Measurements from ENCODE around the gene DCAKD.

GRCh38 chr17:45005700-45006099 lies 45.7 kb downstream of the DCAKD start:
- TF ChIP-seq FOXP4 (CRISPR knock-in tag; IDR thresholded peaks at IDR 0.05) (no peak), NR1H2 (CRISPR knock-in tag; IDR thresholded peaks at IDR 0.05) (no peak), MAX (CRISPR knock-in tag; IDR thresholded peaks at IDR 0.05) (no peak)
